GM12874 (cell line): ENCODE measurements around the gene ARHGEF1.

Experiments used
- CTCF ChIP-seq: IDR thresholded peaks from 2 replicates; pipeline ENCODE4 v1.5.1; 2011; ENCODE audit warnings: low read depth, mild to moderate bottlenecking, control low read depth, low read length, moderate library complexity; ENCODE audit not compliant: insufficient read depth

ARHGEF1 gene

GRCh38 chr19:41906271-41906670 lies 23.3 kb downstream of the ARHGEF1 start:
- no peak for TF ChIP-seq CTCF

GRCh38 chr19:41906916-41907680 lies 24.1 kb downstream of the ARHGEF1 start:
- no peak for TF ChIP-seq CTCF

- no peak for TF ChIP-seq CTCF
Observed at GRCh38 chr19:41907994-41908615, 25.1 kb downstream of the ARHGEF1 start.

- no peak for TF ChIP-seq CTCF
Observed at GRCh38 chr19:41908724-41909464, 25.9 kb downstream of the ARHGEF1 start.

GRCh38 chr19:41909706-41910105 lies 26.7 kb downstream of the ARHGEF1 start:
- no peak for TF ChIP-seq CTCF

- no peak for TF ChIP-seq CTCF
Observed at GRCh38 chr19:41910240-41910991, 27.4 kb downstream of the ARHGEF1 start.
